NOMO-1 treated with dmso at 0.1 percent for 144 hours (cell line): ENCODE measurements around the gene TUBGCP6.

ENCODE experiments used
- DNase-seq: peaks from one replicate; lab custom pipeline; 2025; ENCODE audit not compliant: unreplicated experiment; lab: John Stamatoyannopoulos, UW

TUBGCP6 gene

GRCh38 chr22:50199251-50199721 lies 45.5 kb downstream of the TUBGCP6 start:
- DNase-seq = no peak

- DNase-seq = no peak
Measured at GRCh38 chr22:50198624-50199017, 46.2 kb downstream of the TUBGCP6 start.

DNA sequence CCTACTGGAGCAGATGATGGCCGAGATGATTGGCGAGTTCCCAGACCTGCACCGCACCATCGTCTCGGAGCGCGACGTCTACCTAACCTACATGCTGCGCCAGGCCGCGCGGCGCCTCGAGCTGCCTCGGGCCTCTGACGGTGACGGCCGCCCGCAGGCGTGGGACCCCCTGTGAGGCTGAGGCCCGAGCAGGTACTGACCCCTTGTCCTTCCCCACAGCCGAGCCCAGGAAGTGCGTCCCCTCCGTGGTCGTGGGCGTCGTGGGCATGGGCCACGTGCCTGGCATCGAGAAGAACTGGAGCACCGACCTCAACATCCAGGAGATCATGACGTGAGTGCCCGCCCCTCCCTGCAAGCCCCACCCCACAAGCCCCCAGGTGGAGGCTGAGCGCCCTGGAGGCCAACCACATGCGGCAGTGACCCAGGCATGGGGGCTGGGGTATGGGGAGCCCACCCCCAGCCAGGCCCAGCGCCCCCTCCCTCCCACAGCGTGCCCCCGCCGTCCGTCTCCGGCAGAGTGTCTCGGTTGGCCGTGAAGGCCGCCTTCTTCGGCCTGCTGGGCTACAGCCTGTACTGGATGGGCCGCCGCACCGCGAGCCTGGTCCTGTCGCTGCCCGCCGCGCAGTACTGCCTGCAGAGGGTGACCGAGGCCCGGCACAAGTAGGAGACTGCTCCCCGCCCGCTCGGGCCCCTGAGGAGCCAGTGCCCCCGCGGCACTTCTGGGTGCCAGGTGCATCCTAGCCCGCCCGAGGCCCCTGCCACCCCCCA lies 46.8 kb downstream of the TUBGCP6 start:
- DNase-seq = no peak

GRCh38 chr22:50197000-50197800 lies 47.6 kb downstream of the TUBGCP6 start:
- DNase-seq = no peak

GRCh38 chr22:50196256-50196655 lies 48.6 kb downstream of the TUBGCP6 start:
- no peak for DNase-seq

GRCh38 chr22:50194037-50194805 lies 50.6 kb downstream of the TUBGCP6 start:
- no peak for DNase-seq

DNA sequence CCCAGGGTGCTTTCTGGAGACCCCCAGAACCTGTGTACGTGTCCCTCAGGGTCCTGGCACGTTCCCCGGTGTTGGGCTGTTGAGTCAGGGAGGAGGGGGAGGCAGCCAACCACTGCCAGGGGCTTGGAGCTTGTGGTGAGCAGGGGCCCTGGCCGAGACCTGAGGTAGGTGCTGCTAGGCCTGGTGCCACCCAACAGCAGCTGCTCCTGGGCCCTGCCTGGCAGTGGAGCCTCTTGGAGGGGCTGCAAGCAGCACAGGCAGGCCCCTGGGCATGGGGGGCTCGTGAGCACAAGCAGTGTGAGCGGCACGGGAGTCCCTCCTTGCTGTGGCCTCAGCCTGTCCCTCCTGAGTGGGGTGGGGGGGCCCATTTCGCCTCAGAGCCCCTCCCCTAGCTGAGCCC lies 51.2 kb downstream of the TUBGCP6 start:
- DNase-seq = no peak

GRCh38 chr22:50192436-50193204 lies 52.2 kb downstream of the TUBGCP6 start:
- DNase-seq = no peak

DNA sequence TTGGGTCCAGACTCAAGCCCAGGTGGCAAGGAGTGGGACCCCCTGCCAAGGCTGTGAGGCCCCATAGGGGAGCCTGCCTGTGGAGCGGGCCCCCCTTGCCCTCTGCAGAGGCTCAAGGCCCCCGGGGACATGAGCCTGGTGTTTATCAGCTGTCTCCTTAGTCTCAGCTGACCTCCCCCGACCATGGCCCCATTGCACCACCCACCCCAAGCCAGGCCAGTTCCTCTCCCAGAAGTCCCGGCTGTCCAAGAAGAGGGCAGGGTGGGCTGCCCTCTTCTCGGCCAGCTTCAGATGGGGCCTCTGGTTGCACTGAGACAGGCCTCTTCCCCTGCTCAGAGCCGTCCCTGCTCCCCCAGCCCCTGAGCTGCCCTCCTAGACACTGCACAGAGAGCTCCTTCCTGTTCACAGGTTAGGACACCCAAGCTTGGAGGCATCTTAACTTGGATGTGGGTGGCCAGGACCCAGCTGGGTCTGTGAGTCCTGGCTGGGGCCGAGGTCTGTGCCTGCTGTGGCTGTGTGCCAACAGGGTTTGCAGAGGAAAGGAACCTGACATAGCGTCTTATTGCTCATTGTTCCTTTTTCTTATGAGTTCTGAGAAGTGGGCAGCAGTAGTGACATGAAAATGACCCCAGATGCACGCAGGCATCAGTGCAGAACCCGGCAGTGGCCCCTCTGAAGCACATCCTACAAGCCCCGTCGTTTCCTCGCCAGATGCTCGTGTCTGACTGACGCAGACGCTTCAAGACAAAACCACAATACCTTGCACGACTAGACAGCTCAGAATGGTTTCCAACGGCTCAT lies 53.7 kb downstream of the TUBGCP6 start:
- peak; percentile 66 for DNase-seq

DNA sequence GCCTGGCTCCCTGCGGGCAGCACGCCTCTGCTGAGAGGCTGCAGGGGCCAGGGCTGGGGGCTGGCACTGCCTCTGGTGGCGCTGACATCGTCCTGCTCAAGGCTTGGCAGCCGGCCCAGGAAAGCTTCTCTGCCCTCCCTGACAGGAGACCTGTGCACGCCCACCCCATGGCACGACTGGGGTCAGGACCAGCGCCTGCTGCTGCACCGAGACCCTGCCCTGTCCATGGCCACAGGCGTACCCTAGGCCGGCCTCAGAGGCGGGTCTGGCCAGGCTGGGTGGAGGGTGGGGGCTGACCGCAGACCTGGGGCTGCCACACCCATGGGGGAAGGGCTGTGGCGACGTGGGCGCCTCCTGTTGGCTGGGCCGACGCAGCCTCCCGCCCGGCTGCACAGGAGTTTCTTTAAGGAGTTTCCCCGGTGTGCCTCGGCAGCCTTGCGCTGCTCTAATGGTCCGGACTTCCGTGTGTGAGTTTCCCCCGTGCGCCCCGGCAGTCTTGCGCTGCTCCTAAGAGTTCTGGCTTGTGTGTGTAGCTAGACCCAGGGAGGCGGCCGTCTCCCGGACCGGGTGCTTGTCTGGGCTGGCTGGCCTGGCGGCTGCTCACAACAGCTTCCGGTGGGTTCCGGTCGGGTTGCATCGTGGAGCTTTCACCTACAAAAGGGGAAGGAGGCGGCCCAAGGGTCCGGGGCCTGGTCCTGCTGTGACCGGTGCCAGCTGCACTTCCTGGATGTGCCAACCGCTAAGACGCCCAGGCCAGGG lies 54.5 kb downstream of the TUBGCP6 start:
- DNase-seq = peak; percentile 95

DNA sequence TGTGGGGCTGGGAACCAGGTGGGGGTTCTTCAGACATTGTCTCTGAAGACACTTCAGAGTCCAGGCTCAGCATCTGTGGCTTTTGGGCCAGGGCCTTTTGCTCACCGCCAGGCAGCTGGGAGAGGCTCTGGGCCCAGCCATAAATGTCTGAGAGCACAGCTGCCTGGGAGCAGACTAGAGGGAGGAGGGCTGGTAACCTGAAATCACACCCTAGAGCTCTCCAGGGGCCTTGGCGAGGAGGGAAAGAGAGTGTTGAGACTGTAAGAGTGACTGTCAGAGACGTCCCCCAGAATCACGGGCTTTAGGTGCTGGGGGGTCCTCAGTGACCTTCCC lies 55.0 kb downstream of the TUBGCP6 start:
- DNase-seq = no peak

DNA sequence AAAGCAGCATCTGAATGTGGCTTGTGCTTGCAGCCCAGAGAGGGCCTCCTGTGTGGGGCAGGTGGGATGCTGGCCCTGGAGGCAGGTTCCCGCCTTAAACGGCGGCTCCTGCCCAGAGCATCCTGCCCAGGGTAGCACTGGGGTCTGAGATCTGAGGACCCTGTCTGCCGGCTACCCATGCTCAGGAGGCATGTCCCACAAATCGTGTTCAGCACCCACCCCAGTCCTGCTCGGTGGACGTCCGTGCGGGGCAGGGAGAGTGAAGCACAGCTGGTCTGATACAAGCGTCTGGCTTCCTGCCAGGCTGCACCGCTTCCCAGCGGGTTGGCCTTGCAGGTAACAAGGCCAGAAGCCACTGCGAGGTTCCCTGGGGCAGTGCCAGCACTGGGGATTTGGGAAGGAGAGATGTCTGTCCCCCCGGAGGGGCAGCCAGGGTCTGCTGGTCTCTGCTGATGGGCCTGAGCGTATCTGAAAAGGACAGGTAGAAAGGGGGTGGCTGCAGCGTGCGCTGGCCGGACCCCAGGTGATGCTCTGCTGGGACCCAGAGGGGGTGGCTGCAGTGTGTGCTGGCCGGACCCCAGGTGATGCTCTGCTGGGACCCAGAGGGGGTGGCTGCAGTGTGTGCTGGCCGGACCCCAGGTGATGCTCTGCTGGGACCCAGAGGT lies 55.5 kb downstream of the TUBGCP6 start:
- no peak for DNase-seq

DNA sequence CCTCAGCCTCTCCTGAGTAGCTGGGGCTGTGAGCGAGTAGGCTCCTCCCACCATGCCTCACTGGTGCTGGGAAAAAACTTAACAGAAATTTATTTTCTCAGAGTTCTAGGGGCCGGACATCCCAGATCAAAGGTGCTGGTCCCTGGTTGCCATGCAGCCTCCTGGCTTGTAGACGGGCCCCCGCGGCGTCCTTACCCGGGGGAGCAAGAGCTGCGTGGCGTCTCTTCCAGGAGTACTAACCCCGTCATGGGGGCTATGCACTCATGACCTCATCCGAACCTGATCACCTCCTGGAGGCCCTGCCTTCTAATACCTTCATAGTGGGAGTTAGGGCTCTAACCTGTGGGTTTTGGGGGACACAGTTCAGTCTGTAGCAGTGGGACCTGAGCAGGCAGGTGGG lies 56.5 kb downstream of the TUBGCP6 start:
- no peak for DNase-seq

GRCh38 chr22:50186761-50187523 lies 57.9 kb downstream of the TUBGCP6 start:
- DNase-seq = no peak

GRCh38 chr22:50186181-50186714 lies 58.6 kb downstream of the TUBGCP6 start:
- no peak for DNase-seq

GRCh38 chr22:50185375-50186087 lies 59.3 kb downstream of the TUBGCP6 start, which contains the start of gene TRABD:
TRABD (plus strand) TSS chr22:50185913; CDS start chr22:50193061, 7,148 bp downstream.
- DNase-seq = peak; percentile 77

- no peak for DNase-seq
Measured at GRCh38 chr22:50184902-50185374, 59.9 kb downstream of the TUBGCP6 start.
